ENCODE results near the gene ACYP1. TPM values are rescaled to one million over a fixed set of nuclear protein-coding genes. Genes with fewer than 3 reads are reported as not detected.

The ACYP1 gene
- 2.9 and 3.3 TPM in 2 replicates for total RNA-seq

DNA sequence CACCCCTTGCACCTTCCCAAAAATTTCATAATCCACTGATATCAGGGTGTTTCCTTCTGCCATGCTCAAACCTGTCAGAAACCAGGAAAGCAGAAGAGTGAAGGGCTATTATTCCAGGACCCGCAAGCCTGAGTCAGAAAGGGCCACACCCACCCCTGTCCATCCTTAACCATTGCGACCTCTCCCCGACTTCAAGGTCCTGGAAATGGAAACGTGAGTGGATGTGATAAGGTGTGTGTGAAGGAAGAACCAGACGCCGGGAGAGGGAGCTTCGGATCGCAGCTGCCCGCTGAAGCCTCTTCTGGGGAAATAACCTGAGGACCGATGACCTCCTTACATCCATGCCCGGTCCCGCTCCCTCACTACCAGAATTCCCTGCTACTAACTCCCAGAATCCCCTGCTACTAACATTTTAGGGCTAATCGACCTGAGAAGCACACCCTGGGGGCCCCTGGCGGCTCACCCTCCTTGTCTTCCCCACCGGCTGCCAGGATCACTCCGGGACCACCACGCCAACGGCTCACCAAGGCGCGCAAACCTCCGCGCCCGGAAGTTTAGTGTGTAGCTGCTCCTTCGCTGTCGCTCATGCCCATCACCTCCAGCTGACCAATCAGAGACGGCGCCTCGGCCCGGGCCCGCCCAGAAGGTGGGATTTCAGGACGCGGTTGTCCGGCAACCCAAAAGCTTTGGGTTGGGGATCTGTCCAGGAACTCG lies at the start of gene ACYP1:
ACYP1 (minus strand) TSS at position 534 of the 714 bp plus-strand sequence; CDS start at position 63, 471 bp downstream.

DNA sequence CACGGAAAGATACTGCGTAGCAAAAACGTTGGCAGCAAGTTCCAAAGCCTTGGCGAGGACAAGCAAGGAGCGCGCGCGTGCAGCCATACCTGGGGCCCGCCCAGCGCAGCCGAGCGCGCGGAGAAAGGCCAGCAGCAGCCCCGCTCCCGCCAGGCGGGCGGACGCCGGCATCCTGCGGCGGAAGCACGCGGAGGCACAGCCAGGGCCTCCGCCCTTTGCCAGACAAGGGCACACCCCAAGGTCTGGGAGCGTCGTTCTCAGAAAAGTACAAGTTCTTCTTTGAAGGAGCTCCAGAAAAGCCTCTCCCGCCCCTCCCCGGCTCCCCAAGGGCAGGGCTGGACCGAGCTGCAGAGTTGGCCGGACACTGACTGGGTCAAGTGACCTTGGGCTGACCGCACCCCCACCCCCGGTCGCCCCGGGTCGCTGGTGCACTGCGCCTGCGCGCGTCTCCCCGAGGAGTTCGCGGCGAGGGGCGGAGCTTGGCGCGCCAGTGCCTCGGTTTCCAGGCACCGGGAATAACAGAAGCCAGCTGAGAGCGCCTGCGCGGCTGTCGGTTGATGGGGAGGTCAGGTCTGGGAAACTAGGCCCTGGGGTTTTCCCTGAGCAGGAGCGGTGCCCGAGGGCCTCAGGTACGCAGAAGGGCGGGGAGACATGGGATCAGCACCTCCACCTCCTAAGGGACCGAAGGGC lies 5.4 kb upstream of the ACYP1 start, which contains the start of gene ZC2HC1C:
ZC2HC1C (plus strand) TSS at position 521 of the 690 bp plus-strand sequence. CDS start 933 bp downstream, outside the sequence.

DNA sequence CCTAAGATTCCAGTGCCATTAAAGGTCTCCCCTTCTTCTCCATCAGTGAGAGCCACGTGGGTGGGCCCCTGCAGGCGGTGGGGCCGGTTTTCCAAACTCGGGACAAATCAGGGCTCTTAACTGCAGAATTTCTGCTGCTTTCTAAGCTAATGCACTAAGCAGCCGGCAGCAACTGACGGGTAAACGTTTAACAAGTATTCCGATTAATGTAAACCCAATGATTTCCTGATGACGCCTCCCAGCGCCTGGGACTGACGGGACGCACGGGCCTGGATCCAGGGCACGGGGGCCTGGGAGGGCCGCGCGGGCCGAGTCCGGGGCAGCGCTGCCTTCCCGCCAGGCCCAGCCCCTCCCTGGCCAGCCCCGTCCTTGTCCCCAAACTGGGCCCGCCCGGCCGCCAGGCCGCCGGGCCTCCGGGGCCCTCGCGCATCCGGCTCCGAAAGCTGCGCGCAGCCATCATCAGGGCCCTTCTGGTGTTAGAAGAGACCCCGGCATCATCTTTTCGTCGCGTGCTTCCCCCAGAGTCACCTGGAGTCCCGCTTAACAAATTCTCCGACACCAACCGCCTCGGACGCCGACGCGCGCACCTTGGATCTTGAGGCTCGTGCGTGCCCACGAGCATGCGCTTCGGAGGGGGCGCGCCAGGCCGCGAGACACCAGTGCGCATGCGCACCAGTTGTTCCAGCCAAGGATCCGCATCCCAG lies 12.8 kb downstream of the ACYP1 start, which contains the start of gene MLH3:
MLH3 (minus strand) TSS at position 616 of the 704 bp plus-strand sequence. CDS start 1,812 bp downstream, outside the sequence.

Other genes with a start within 250 kb of the ACYP1 start
- gene PROX2, start 187.9 kb downstream of the ACYP1 start, total RNA-seq = not detected in 2 replicates
- 37.4 and 42.5 TPM in 2 replicates for gene DLST, start 182.1 kb downstream of the ACYP1 start, total RNA-seq
- 4.3 and 6.6 TPM in 2 replicates for gene RPS6KL1, start 140.8 kb downstream of the ACYP1 start, total RNA-seq
- gene PGF, start 108.4 kb downstream of the ACYP1 start, total RNA-seq = 5.7 and 8.6 TPM in 2 replicates
- gene EIF2B2, start 61.1 kb downstream of the ACYP1 start, total RNA-seq = 32.8 and 65.1 TPM in 2 replicates
- gene MLH3, start 12.6 kb downstream of the ACYP1 start, total RNA-seq = 15.0 and 21.7 TPM in 2 replicates
- gene ZC2HC1C, start 5.6 kb upstream of the ACYP1 start, total RNA-seq = 0.17 and 0.33 TPM in 2 replicates
- gene NEK9, start 63.0 kb upstream of the ACYP1 start, total RNA-seq = 23.2 and 32.7 TPM in 2 replicates
- 224 and 346 TPM in 2 replicates for gene TMED10, start 112.6 kb upstream of the ACYP1 start, total RNA-seq
- 125 and 548 TPM in 2 replicates for gene FOS, start 214.8 kb upstream of the ACYP1 start, total RNA-seq

Data from dermis lymphatic vessel endothelial cell (primary cell).